Endothelial cell of umbilical vein (primary cell): Measurements from ENCODE around the gene RNF157. TPM values are rescaled to one million over a fixed set of nuclear protein-coding genes. Genes with fewer than 3 reads are reported as not detected.
"Not testable (repeated sequence)": the region's sequence is repeated elsewhere in the genome, so short reads cannot be mapped to it uniquely, and the experiment has no call there.

ENCODE experiments used
- BruUV-seq: library from RNA; stranded (reverse); fragments of 400-500 nt; replicated peaks from 2 replicates; lab custom pipeline; 2021; lab: Mats Ljungman, UMichigan
- CTCF ChIA-PET: fragments of 300-600, 350-600 bp; sonication (Branson Sonifier 250); formaldehyde crosslinking; loops from one replicate; lab custom pipeline; 2021; ENCODE audit warnings: antibody characterized with exemption, inconsistent platforms; lab: Charles Lee
- POLR2A ChIA-PET: fragments of 300-600, 350-600 bp; sonication (Branson Sonifier 250); formaldehyde crosslinking; loops from one replicate; lab custom pipeline; 2021; ENCODE audit warnings: antibody characterized with exemption, inconsistent platforms; lab: Charles Lee
- DNase-seq: peaks from one replicate; pipeline ENCODE4 v3.0.0-alpha.2; 2011; ENCODE audit warnings: low read depth, low spot score
- FAIRE-seq: peaks from 2 replicates; lab custom pipeline; 2011; peaks lifted over from hg19 to GRCh38; lab: Jason Lieb, UNC
- H2AFZ ChIP-seq: 2 replicates; pipeline ENCODE4 v1.6.0; 2012; ENCODE audit warnings: low read depth, low read length, control low read depth, inconsistent platforms
- H3K27ac ChIP-seq: 2 replicates; pipeline ENCODE4 v1.5.1; 2011; ENCODE audit warnings: low read depth, mild to moderate bottlenecking, control low read depth, low read length, moderate library complexity; ENCODE audit not compliant: insufficient read depth
- H3K27me3 ChIP-seq, 2 experiments: 2 replicates each; pipeline versions ENCODE4 v1.6.0 to v1.6.1; 2011; ENCODE audit warnings: low read length in 2 of 2, mixed read lengths in 1 of 2; ENCODE audit not compliant: control insufficient read depth in 2 of 2, insufficient read depth in 2 of 2
- H3K36me3 ChIP-seq, 2 experiments: 2 replicates in 1 of 2; 3 replicates in 1 of 2; pipeline ENCODE4 v1.5.1; 2011; ENCODE audit warnings: low read length in 2 of 2, mild to moderate bottlenecking in 1 of 2, moderate library complexity in 1 of 2; ENCODE audit not compliant: control insufficient read depth in 2 of 2, insufficient read depth in 2 of 2; ENCODE audit errors: extremely low read depth in 1 of 2
- H3K4me1 ChIP-seq: 3 replicates; pipeline ENCODE4 v1.5.1; 2011; ENCODE audit warnings: mild to moderate bottlenecking, low read length; ENCODE audit not compliant: control insufficient read depth, insufficient read depth; ENCODE audit errors: extremely low read depth
- H3K4me2 ChIP-seq: 2 replicates; pipeline ENCODE4 v1.6.1; 2011; ENCODE audit warnings: low read length, control low read depth, mixed read lengths; ENCODE audit not compliant: insufficient read depth
- H3K4me3 ChIP-seq, 3 experiments: fragments of 200-600 bp in 1 of 3; sonication (generic), shearing (Covaris generic) in 1 of 3; replicated peaks in 1 of 3; 2 replicates each; pipeline ENCODE4 v1.5.1; 2011 to 2016; ENCODE audit warnings: control low read depth in 3 of 3, low read length in 3 of 3, mild to moderate bottlenecking in 2 of 3, inconsistent platforms in 1 of 3, low read depth in 1 of 3, moderate library complexity in 1 of 3; ENCODE audit not compliant: insufficient read depth in 1 of 3
- H3K79me2 ChIP-seq: 2 replicates; pipeline ENCODE4 v1.6.0; 2012; ENCODE audit warnings: low read length, inconsistent platforms; ENCODE audit not compliant: control insufficient read depth, insufficient read depth
- H3K9ac ChIP-seq: replicated peaks from 2 replicates; pipeline ENCODE3; 2011; ENCODE audit warnings: low read length, control low read depth; ENCODE audit not compliant: insufficient read depth; ENCODE audit errors: extremely low read depth
- H3K9me1 ChIP-seq: replicated peaks from 3 replicates; pipeline ENCODE4 v1.6.0; 2011; ENCODE audit warnings: mild to moderate bottlenecking, low read length; ENCODE audit not compliant: control insufficient read depth, insufficient read depth; ENCODE audit errors: extremely low read depth
- H3K9me3 ChIP-seq: replicated peaks from 2 replicates; pipeline ENCODE4 v1.5.1; 2012; ENCODE audit warnings: low read length, inconsistent platforms; ENCODE audit not compliant: control insufficient read depth, insufficient read depth
- H4K20me1 ChIP-seq: replicated peaks from 2 replicates; pipeline ENCODE3; 2011; ENCODE audit warnings: mild to moderate bottlenecking, low read length; ENCODE audit not compliant: control insufficient read depth, insufficient read depth; ENCODE audit errors: extremely low read depth
- CTCF ChIP-seq, 2 donors: IDR thresholded peaks; 1 replicate in 1 of 2; 2 replicates in 1 of 2; pipeline ENCODE4 v1.5.1; 2011; ENCODE audit warnings: low read length in 2 of 2, mild to moderate bottlenecking in 2 of 2, moderate library complexity in 2 of 2, control low read depth in 1 of 2, inconsistent platforms in 1 of 2, low read depth in 1 of 2; ENCODE audit not compliant: insufficient read depth in 1 of 2; ENCODE audit errors: extremely low read depth in 1 of 2
- EZH2 ChIP-seq: IDR thresholded peaks from 2 replicates; pipeline ENCODE4 v1.6.1; 2012; ENCODE audit warnings: borderline replicate concordance, low read depth, mild to moderate bottlenecking, moderate library complexity, low read length, inconsistent platforms; ENCODE audit not compliant: severe bottlenecking
- FOS ChIP-seq: IDR thresholded peaks from 2 replicates; pipeline ENCODE4 v1.6.1; 2011; ENCODE audit warnings: mild to moderate bottlenecking, low read length, moderate library complexity, borderline replicate concordance; ENCODE audit not compliant: insufficient read depth
- GATA2 ChIP-seq: IDR thresholded peaks from 2 replicates; pipeline ENCODE4 v1.7.0; 2011; ENCODE audit warnings: low read depth, mild to moderate bottlenecking, moderate library complexity, mixed read lengths, low read length; ENCODE audit not compliant: insufficient read length, insufficient read depth
- JUN ChIP-seq: IDR thresholded peaks from 2 replicates; pipeline ENCODE4 v1.6.1; 2011; ENCODE audit warnings: borderline replicate concordance, low read depth; ENCODE audit not compliant: insufficient read length, insufficient read depth
- MYC ChIP-seq: IDR thresholded peaks from one replicate; pipeline ENCODE4 v1.6.1; 2011; ENCODE audit warnings: mild to moderate bottlenecking, low read depth, low read length
- POLR2A ChIP-seq: IDR thresholded peaks from 2 replicates; pipeline ENCODE4 v1.6.1; 2012; ENCODE audit warnings: low read depth, mild to moderate bottlenecking, control low read depth, low read length
- POLR2AphosphoS5 ChIP-seq: IDR thresholded peaks from 2 replicates; pipeline ENCODE4 v1.6.1; 2012; ENCODE audit warnings: low read depth, mild to moderate bottlenecking, control low read depth, low read length, moderate library complexity; ENCODE audit not compliant: insufficient read depth
- dilution Hi-C: fragments of 300-500 bp; cut with MboI; formaldehyde crosslinking; loops from one replicate; pipeline ENCODE4 v1.15.0; 2019; ENCODE audit warnings: low sequenced_read_pairs; ENCODE audit not compliant: extremely low pct_ligation_motif_present
- intact Hi-C: fragments of 100-400 bp; cut with micrococcal nuclease; formaldehyde crosslinking; loops from one replicate; pipeline ENCODE4 v1.10.0; 2022
- polyA plus RNA-seq, 4 experiments: library from polyadenylated mRNA; depleted of rRNA in 3 of 4; stranded (reverse) in 3 of 4; unstranded in 1 of 4; fragments of >200 nt; gene quantifications; 2 replicates each; pipeline versions ENCODE4 v1.2.1 to v1.2.3, GENCODE V29; 2011 to 2012; ENCODE audit warnings: missing spikeins in 1 of 4
- total RNA-seq: library from RNA; stranded (reverse); gene quantifications from 2 replicates; pipeline ENCODE4 v1.2.3, GENCODE V29; 2021
- TF ChIP-seq, protein P1 (sequence below): IDR thresholded peaks from 2 replicates; pipeline ENCODE4 v1.6.1; 2011; ENCODE audit not compliant: insufficient read depth, insufficient read length

RNF157 gene
- total and polyA plus RNA-seq, 2 donors (not counting 3 experiments of a cell fraction or from before 2014, with no cell fraction given): 0.07 to 0.86 TPM

- Histone ChIP-seq H3K27ac (no peak overlapping the region), H2AFZ (no peak overlapping the region), H3K36me3 (no peaks in the 10 kb centered on the region), H3K79me2 (no peaks in the 10 kb centered on the region), H4K20me1 (no peaks in the 10 kb centered on the region), H3K4me3 (no peak overlapping the region), H3K27me3 (peaks cover 27 to 29% of the 10 kb centered on the region in 2 experiments), H3K9me1 (no peaks in the 10 kb centered on the region), H3K4me1 (no peaks in the 10 kb centered on the region), H3K4me2 (no peak overlapping the region), H3K9me3 (no peaks in the 10 kb centered on the region), H3K9ac (no peak overlapping the region)
- ChIA-PET POLR2A (interaction anchor here (0.8 to 1.2 kb wide), 2 partner anchors 16 to 20 kb away, joined by 3 read pairs; no protein-coding TSS in a partner anchor), CTCF (interaction anchor here (0.6 to 7.2 kb wide), 8 partner anchors 10 to 125 kb away, joined by 3 to 125 read pairs (median 6); no protein-coding TSS in a partner anchor)
- dilution Hi-C loops: no loop called here
- FAIRE-seq (no peak), DNase-seq (no peak)
- TF ChIP-seq POLR2AphosphoS5: no peak
- TF ChIP-seq JUN: no peak
- no peak for TF ChIP-seq EZH2
- no peak for TF ChIP-seq GATA2
- TF ChIP-seq, protein P1, sequence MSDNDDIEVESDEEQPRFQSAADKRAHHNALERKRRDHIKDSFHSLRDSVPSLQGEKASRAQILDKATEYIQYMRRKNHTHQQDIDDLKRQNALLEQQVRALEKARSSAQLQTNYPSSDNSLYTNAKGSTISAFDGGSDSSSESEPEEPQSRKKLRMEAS: no peak
- no peak for TF ChIP-seq FOS
- no peak for TF ChIP-seq CTCF (IDR thresholded peaks at IDR 0.05; ENCODE audit: extremely low read depth in 1 of 2, insufficient read depth in 1 of 2, low read depth in 1 of 2, low read length in 2 of 2)
- TF ChIP-seq POLR2A: no peak
- TF ChIP-seq MYC: no peak
- no TSS peak for BruUV-seq
- intact Hi-C loops: no loop called here
These were observed 6.1 kb upstream of the RNF157 start for GRCh38 chr17:76246080-76247066.

- DNase-seq, H2AFZ ChIP-seq, H3K79me2 ChIP-seq, H3K4me1 ChIP-seq, POLR2A ChIA-PET, H3K27ac ChIP-seq, H3K9ac ChIP-seq, H3K4me2 ChIP-seq, dilution Hi-C loops, H4K20me1 ChIP-seq, H3K9me3 ChIP-seq, BruUV-seq, H3K9me1 ChIP-seq, H3K36me3 ChIP-seq, FAIRE-seq, intact Hi-C loops, H3K4me3 ChIP-seq: not testable (repeated sequence)
- CTCF ChIA-PET: interaction anchor here (7.2 kb wide), 1 partner anchor 35 kb away, joined by 125 read pairs; no protein-coding TSS in a partner anchor
- peaks cover 31 to 36% of the 10 kb centered on the region in 2 experiments for H3K27me3 ChIP-seq
These were observed 4.4 kb upstream of the RNF157 start for GRCh38 chr17:76244721-76245120.
